Activated CD8-positive, alpha-beta memory T cell treated with anti-CD3 and anti-CD28 coated beads, Interleukin-2, amount 50 U/mL, for 1 hour (primary cell): Measurements from ENCODE around the gene TRIM2.
"Not testable (repeated sequence)": the region's sequence is repeated elsewhere in the genome, so short reads cannot be mapped to it uniquely, and the experiment has no call there.

Source experiments
- DNase-seq: peaks from one replicate; pipeline ENCODE4 v3.0.0-alpha.2; 2020; ENCODE audit errors: extremely low read depth

Gene TRIM2

GRCh38 chr4:153189016-153189801, 15.0 kb upstream of the TRIM2 start:
- no peak for DNase-seq

DNA sequence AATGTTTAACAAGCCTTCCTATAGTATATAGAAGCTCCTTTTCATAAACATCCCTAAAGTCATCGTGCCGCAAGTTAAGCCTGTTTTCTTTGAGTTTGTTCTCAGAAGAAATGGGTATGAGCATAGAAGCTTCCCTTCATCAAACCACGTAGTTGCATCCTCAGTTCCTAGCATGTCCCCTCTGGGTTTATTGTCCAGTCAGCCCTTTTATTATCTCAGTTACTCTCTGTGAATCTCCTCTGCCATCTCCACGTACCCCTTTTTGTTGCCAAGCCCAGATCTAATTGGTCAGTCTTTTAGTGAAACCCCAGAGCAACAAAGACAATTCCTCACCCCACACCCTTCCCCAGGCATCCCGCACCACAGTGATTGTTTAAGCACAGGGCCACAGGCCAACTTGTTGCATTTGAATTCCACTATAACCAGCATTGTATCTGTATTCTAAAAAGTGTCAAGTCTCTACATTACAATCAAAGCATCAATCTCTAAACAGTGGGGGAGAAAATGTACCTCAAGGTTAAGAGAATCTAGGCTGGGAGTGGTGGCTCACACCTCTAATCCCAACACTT, 12.4 kb upstream of the TRIM2 start:
- no peak for DNase-seq

DNA sequence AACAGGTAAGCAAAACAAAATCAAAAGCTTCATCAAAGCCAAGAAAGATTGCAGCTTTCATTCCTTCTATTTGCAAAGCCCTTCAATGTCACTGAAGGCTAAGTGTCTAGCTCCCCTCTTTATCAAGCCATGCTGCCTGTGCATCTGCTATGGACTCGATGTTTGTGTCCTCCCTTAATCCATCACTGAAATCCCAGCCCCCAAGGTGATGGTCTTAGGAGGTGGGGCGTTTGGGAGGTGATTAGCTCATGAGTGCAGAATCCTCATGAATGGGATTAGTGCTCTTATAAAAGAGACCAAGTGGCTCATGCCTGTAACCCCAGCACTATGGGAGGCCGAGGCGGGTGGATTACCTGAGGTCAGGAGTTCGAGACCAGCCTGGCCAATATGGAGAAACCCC, 6.9 kb upstream of the TRIM2 start:
- DNase-seq = no peak

DNA sequence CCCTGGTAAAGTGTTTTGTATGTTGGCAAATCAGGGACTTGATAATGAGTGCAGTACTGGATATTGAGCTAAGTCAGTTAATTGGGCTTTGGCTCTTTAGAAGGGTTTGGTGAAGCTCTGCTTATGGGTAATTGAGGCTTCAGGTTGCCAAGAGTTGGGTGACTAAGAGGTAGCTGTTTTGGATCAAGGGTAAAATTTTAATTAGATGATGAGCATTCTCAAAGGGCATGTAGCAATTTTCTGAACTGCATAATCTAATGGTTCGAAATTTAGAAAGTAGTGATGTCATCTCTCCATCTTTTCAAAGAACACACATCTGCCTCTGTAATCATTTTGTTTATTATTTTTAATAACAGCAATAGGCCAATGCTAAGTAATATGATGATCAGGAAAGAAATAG, 5.5 kb upstream of the TRIM2 start:
- no peak for DNase-seq

GRCh38 chr4:153203746-153204145, 497 bp upstream of the TRIM2 start:
- DNase-seq = not testable (repeated sequence)

GRCh38 chr4:153204728-153205648, 745 bp downstream of the TRIM2 start:
- no peak for DNase-seq

DNA sequence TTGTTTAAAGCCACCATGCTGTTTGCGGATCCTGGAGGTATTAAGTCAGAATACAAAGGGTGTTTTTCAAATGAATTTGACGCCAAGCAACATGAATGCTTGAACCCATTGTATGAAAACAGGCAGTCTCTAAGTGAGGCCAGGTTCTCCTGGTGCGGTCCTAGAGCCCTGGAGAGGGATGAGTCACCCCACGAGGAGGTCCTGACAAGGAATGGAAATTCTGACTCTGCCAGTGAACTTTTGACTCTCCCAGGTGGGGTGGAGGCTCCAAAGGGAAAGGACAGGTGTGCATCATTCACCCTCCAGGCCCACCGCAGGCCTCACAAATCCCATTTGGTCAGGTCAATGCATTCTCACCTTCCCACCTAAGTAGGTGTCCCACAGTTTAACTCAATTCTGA, 1.5 kb downstream of the TRIM2 start:
- DNase-seq = no peak

- no peak for DNase-seq
These were observed 2.3 kb downstream of the TRIM2 start for GRCh38 chr4:153206534-153206933.

DNA sequence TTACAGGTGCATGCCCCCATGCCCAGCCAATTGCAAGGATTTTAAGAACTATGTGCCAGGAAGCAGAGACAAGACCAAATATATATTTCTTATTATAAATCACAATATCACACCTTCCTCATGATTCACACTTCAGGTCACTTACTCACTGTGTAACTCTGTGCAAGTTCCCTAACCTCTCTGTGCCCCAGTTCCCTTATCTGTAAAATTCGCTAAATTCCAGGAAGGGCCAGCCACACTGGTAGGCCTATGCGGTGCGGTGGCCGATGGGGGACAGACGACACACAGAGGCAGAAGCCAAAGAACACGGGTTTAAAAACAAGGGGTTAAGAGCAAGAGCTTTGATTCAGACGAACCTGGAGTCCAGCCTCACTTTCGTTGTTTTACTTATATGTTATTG, 2.8 kb downstream of the TRIM2 start:
- DNase-seq = no peak

DNA sequence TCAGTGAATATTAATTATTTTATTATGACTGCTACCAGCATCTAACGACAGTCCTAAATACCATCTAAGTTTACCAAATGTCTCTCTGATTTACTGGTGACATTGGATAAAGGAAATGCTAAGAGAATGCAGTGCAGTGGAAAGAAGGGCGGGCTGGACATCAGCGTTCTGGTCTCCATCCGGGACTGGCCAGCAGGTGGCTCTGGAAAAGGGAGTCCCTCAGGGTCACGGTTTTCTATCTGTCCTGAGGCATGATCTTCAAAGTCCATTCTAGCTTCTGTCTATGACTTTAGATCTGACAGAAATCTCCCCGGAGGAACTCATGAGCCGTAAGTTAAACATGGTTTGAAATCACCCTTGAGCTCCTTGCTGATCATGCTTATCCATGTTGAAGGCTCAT, 3.3 kb downstream of the TRIM2 start:
- DNase-seq = no peak

DNA sequence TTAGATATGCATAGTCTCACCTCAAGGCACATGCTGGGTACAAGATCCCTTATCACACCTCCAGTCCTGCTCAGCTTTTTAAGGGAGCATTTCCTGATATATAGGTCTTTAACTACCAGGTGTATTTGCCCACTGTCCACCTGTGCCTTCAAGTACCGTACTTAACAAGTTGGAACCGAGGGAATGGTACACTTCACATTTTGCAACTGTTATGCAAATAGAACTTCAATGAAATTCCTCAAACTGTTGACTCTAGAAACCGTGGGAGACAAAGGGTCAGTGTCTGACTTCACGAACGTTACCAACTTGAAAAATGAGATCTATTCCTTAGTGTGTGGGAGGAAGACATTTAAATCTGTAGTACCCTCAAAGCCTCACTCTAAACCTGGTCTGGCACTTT, 5.2 kb downstream of the TRIM2 start:
- no peak for DNase-seq

- DNase-seq = no peak
These were observed 6.5 kb downstream of the TRIM2 start for GRCh38 chr4:153210727-153211126.

DNA sequence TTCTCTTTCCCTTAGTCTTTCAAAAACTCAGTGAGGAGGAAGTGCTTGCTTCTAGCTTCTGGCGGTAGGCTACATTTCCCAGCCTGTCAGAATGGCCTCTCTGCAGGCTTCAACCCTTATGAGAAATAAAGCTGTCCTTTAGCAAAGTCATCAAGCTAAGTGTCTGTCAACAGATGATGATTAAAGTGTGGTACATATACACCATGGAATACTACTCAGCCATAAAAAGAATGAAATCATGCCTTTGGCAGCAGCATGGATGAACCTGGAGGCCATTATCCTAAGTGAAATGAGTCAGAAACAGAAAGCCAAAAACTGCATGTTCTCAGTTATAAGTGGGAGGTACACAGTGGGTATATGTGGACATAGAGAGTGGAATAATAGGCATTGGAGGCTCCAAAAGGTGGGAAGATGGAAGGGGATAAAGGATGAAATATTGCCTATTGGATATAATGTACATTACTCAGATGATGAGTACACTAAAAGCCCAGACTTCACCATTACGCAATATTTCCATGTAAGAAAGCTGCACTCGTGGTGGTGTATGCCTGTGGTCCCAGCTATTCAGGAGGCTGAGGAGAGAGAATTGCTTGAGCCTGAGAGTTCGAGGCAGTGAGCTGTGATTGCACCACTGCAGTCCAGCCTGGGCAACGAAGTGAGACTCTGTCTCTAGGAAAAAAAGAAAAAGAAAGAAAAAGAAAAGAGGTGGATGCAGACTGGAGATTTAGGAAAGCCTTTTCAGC, 7.9 kb downstream of the TRIM2 start:
- DNase-seq = no peak

- no peak for DNase-seq
These were observed 8.5 kb downstream of the TRIM2 start for GRCh38 chr4:153212736-153213135.

DNA sequence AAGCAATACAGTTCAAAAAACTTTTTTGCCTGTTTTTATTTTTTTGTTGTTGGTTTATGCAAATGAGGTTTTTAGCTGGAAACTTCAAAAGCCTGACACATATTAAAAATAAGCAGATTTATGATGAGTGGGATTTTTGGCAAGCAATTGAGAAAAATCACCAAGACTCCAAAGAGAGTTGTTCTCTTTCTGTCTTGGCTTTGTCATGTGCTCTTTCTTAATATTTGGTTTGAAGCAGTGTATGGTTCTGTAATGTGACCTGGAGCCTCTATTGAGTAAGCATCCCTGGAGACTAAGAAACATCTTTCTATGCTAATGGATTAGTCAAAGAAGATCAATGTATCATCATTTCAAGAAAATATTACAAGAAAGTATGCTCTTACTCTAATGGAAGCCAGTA, 11.7 kb downstream of the TRIM2 start:
- no peak for DNase-seq

- no peak for DNase-seq
These were observed 12.3 kb downstream of the TRIM2 start for GRCh38 chr4:153216546-153216945.

GRCh38 chr4:153217440-153217839, 13.2 kb downstream of the TRIM2 start:
- no peak for DNase-seq

GRCh38 chr4:153218961-153219360, 14.7 kb downstream of the TRIM2 start:
- DNase-seq = no peak

DNA sequence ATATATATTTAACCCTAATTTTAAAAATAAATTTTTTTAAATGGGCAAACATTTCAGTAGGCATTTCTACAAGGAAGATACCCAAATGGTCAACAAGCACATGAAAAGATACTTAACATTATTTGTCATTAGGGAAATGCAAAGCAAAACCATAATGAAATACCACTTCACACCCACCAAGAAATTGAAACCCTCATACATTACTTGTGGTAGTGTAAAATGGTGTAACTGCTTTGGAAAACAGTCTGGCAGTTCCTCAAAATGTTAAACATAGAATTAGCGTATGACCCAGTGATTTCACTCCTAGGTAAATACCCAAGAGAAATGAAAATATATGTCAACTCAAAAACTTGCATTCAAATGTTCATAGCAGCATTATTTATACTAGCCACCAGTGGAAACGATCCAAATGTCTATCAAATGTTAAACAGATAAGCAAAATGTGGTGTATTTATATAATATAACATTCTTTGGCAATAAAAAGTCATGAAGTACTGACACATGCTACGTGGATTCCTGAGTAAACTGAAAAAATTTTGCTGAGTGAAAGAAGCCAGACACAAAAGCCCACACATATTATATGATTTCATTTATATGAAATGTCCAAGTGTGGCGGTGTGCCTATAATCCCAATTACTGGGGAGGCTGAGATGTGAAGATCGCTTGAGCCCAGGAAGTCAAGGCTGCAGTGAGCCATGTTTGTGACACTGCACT, 16.6 kb downstream of the TRIM2 start:
- DNase-seq = no peak

DNA sequence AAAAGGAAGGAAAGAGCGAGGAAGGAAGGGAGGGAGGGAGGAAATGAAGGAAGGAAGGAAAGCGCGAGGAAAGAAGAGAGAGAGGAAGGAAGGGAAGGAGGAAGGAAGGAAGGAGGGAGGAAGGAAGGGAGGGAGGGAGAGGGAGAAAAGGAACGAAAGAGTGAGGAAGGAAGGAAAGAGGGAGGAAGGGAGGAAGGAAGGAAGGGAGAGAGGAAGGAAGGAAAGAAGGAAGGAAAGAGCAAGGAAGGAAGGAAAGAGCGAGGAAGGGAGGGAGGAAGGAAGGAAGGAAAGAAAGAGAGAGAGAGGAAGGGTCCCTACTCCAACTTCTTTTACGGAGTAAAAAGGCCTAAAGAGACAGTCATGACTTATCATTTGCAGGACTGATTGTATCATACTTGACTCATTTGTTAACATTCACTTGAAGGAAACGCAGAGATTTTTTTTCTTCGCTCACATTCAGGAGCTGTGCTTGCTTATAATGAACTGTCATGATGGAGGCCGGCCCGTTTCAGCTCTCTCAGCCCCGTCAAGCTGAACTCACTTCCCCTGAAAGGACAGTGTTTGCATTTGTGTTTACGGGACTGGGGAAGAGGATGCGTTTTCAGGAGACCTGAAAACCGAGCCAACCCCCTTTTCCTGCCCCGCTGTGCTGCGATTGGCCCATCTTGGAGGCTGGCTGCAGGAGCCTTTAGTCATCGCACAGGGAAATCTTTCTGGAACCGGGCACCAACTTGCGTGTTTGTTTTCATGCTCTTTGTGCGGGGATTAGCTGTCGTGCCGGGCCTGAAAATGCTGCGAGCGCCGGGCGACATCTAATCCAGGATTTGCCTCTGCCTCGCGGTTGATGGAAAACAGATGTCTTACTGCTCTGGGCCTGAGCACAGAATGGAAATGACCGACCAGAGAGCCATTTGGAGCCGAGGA, 17.8 kb downstream of the TRIM2 start:
- DNase-seq = no peak
